H9 (cell line): ENCODE results near the gene NUPR1. TPM values are rescaled to one million over a fixed set of nuclear protein-coding genes. Genes with fewer than 3 reads are reported as not detected.

Source experiments
- DNase-seq: peaks from one replicate; pipeline ENCODE4 v3.0.0-alpha.2; 2017
- H2AFZ ChIP-seq: one replicate; pipeline ENCODE4 v1.6.1; 2013; ENCODE audit warnings: mild to moderate bottlenecking, low read length, control low read depth, moderate library complexity
- H2AK5ac ChIP-seq: 2 replicates; pipeline ENCODE4 v1.6.1; 2013; ENCODE audit warnings: low read length, control low read depth, mixed read lengths; ENCODE audit not compliant: insufficient read length
- H2BK120ac ChIP-seq: one replicate; pipeline ENCODE4 v1.6.1; 2013; ENCODE audit warnings: low read depth, mild to moderate bottlenecking, low read length, control low read depth, inconsistent platforms; ENCODE audit not compliant: poor library complexity, severe bottlenecking
- H2BK12ac ChIP-seq: 2 replicates; pipeline ENCODE4 v1.6.1; 2013; ENCODE audit warnings: low read length, control low read depth, mixed read lengths, low read depth; ENCODE audit not compliant: insufficient read length
- H2BK15ac ChIP-seq: 2 replicates; pipeline ENCODE4 v1.6.1; 2013; ENCODE audit warnings: low read depth, low read length, control low read depth
- H2BK20ac ChIP-seq: one replicate; pipeline ENCODE4 v1.6.1; 2013; ENCODE audit warnings: low read depth, mild to moderate bottlenecking, low read length, control low read depth, inconsistent platforms; ENCODE audit not compliant: poor library complexity, severe bottlenecking
- H2BK5ac ChIP-seq: 2 replicates; pipeline ENCODE4 v1.6.1; 2013; ENCODE audit warnings: low read length, control low read depth, mixed read lengths; ENCODE audit not compliant: insufficient read length
- H3K14ac ChIP-seq: 2 replicates; pipeline ENCODE4 v1.6.1; 2013; ENCODE audit warnings: low read length, control low read depth; ENCODE audit not compliant: insufficient read depth
- H3K18ac ChIP-seq: 2 replicates; pipeline ENCODE4 v1.6.1; 2013; ENCODE audit warnings: low read depth, mild to moderate bottlenecking, mixed read lengths, low read length, control low read depth; ENCODE audit not compliant: insufficient read length
- H3K23ac ChIP-seq: 2 replicates; pipeline ENCODE4 v1.6.1; 2013; ENCODE audit warnings: low read length, control low read depth, mixed read lengths, low read depth; ENCODE audit not compliant: insufficient read length
- H3K23me2 ChIP-seq: 2 replicates; pipeline ENCODE4 v1.6.1; 2013; ENCODE audit warnings: low read depth, mild to moderate bottlenecking, mixed read lengths, low read length, control low read depth; ENCODE audit not compliant: insufficient read length, poor library complexity, severe bottlenecking
- H3K27ac ChIP-seq: 2 replicates; pipeline ENCODE4 v1.5.1; 2013; ENCODE audit warnings: low read length, control low read depth, mixed read lengths, low read depth; ENCODE audit not compliant: insufficient read length
- H3K27me3 ChIP-seq: 2 replicates; pipeline ENCODE4 v1.6.1; 2013; ENCODE audit warnings: low read length, control low read depth, inconsistent platforms; ENCODE audit not compliant: insufficient read depth
- H3K4ac ChIP-seq: 2 replicates; pipeline ENCODE4 v1.6.1; 2013; ENCODE audit warnings: low read depth, mild to moderate bottlenecking, control low read depth, inconsistent platforms, low read length, moderate library complexity
- H3K4me1 ChIP-seq: 2 replicates; pipeline ENCODE4 v1.6.1; 2013; ENCODE audit warnings: low read length, control low read depth, inconsistent platforms; ENCODE audit not compliant: insufficient read depth
- H3K4me2 ChIP-seq: 2 replicates; pipeline ENCODE4 v1.6.1; 2013; ENCODE audit warnings: low read length, control low read depth, mixed read lengths; ENCODE audit not compliant: insufficient read length, insufficient read depth
- H3K56ac ChIP-seq: 2 replicates; pipeline ENCODE4 v1.6.1; 2013; ENCODE audit warnings: low read depth, mild to moderate bottlenecking, mixed read lengths, low read length, control low read depth; ENCODE audit not compliant: insufficient read length
- H3K79me1 ChIP-seq: 2 replicates; pipeline ENCODE4 v1.6.1; 2013; ENCODE audit warnings: low read depth, mild to moderate bottlenecking, moderate library complexity, low read length, control low read depth, inconsistent platforms; ENCODE audit not compliant: insufficient read depth, poor library complexity, severe bottlenecking
- H3K79me2 ChIP-seq: 2 replicates; pipeline ENCODE4 v1.6.1; 2013; ENCODE audit warnings: low read length, control low read depth, inconsistent platforms; ENCODE audit not compliant: insufficient read depth
- H3K9ac ChIP-seq: 2 replicates; pipeline ENCODE4 v1.6.1; 2013; ENCODE audit warnings: low read length, control low read depth, mixed read lengths; ENCODE audit not compliant: insufficient read length; ENCODE audit errors: extremely low read depth
- H3K9me3 ChIP-seq: one replicate; pipeline ENCODE4 v1.6.1; 2013; ENCODE audit warnings: low read depth, low read length, inconsistent platforms; ENCODE audit not compliant: control insufficient read depth
- H3T11ph ChIP-seq: one replicate; pipeline ENCODE4 v1.6.1; 2013; ENCODE audit warnings: mild to moderate bottlenecking, low read length, control low read depth, inconsistent platforms
- H4K20me1 ChIP-seq: one replicate; pipeline ENCODE4 v1.6.1; 2013; ENCODE audit not compliant: control insufficient read depth, insufficient read length, insufficient read depth
- H4K5ac ChIP-seq: 2 replicates; pipeline ENCODE4 v1.6.1; 2013; ENCODE audit warnings: low read depth, mild to moderate bottlenecking, mixed read lengths, low read length, control low read depth; ENCODE audit not compliant: insufficient read length
- H4K8ac ChIP-seq: replicated peaks from 2 replicates; pipeline ENCODE4 v1.6.1; 2013; ENCODE audit warnings: low read length, control low read depth, mixed read lengths, low read depth; ENCODE audit not compliant: insufficient read length
- H4K91ac ChIP-seq: 2 replicates; pipeline ENCODE4 v1.6.1; 2013; ENCODE audit warnings: low read depth, mild to moderate bottlenecking, moderate library complexity, mixed read lengths, low read length, control low read depth; ENCODE audit not compliant: insufficient read length
- H3K27ac Mint-ChIP-seq, 3 experiments: 2 replicates in 2 of 3; 3 replicates in 1 of 3; pipeline ENCODE4 v1.8.0; 2020 to 2021; ENCODE audit warnings: mixed read lengths in 3 of 3, mild to moderate bottlenecking in 1 of 3, moderate library complexity in 1 of 3
- H3K27me3 Mint-ChIP-seq: 2 replicates; pipeline ENCODE4 v1.8.0; 2021; ENCODE audit warnings: low read depth, mild to moderate bottlenecking, moderate library complexity, mixed read lengths
- H3K36me3 Mint-ChIP-seq, 3 experiments: 2 replicates in 2 of 3; 3 replicates in 1 of 3; pipeline ENCODE4 v1.8.0; 2020 to 2021; ENCODE audit warnings: low read depth in 3 of 3, mixed read lengths in 3 of 3; ENCODE audit not compliant: insufficient read depth in 1 of 3
- H3K4me1 Mint-ChIP-seq, 2 experiments: 2 replicates each; pipeline ENCODE4 v1.8.0; 2020; ENCODE audit warnings: mixed read lengths in 2 of 2
- H3K4me3 Mint-ChIP-seq, 2 experiments: 2 replicates in 1 of 2; 3 replicates in 1 of 2; pipeline ENCODE4 v1.8.0; 2020 to 2021; ENCODE audit warnings: mild to moderate bottlenecking in 2 of 2, mixed read lengths in 2 of 2, moderate library complexity in 1 of 2
- H3K9me3 Mint-ChIP-seq, 2 experiments: 2 replicates in 1 of 2; 3 replicates in 1 of 2; pipeline ENCODE4 v1.8.0; 2020; ENCODE audit warnings: mild to moderate bottlenecking in 2 of 2, mixed read lengths in 2 of 2, moderate library complexity in 1 of 2
- CTCF ChIP-seq: fragments of 200-600 bp; sonication (generic); conservative IDR thresholded peaks from 3 replicates; pipeline ENCODE4 v1.8.0; 2021; ENCODE audit warnings: antibody characterized with exemption, mild to moderate bottlenecking
- WGBS: extraction: QIAGEN DNeasy Blood & Tissue Kit; methylation state at CpG from one replicate; pipeline ENCODE4 v1.1.7; 2013; ENCODE audit warnings: missing lambda C conversion rate, low lambda C conversion rate, mixed read lengths; ENCODE audit not compliant: insufficient read length; ENCODE audit errors: extremely low coverage; 5-methylcytosine and 5-hydroxymethylcytosine counted together
- total RNA-seq: library from RNA; stranded (reverse); gene quantifications from 2 replicates; pipeline ENCODE4 v1.2.1, GENCODE V29; 2021

Gene NUPR1
- total RNA-seq, 1 experiment from 2014 or later: 0.35 TPM

- Histone ChIP-seq H2BK20ac (no peak overlapping the region), H2BK5ac (no peak overlapping the region), H4K5ac (no peak overlapping the region), H3K79me1 (peaks cover under 1% of the 10 kb centered on the region), H3K79me2 (no peaks in the 10 kb centered on the region), H3K27ac (no peak overlapping the region), H2BK15ac (no peak overlapping the region), H3K4me2 (no peak overlapping the region), H3K27me3 (no peaks in the 10 kb centered on the region), H4K8ac (no peak overlapping the region), H4K20me1 (no peaks in the 10 kb centered on the region), H2BK120ac (no peak overlapping the region), H3K18ac (no peak overlapping the region), H3K9me3 (peaks cover 15% of the 10 kb centered on the region), H3K4ac (no peak overlapping the region), H3K23ac (no peak overlapping the region), H2AFZ (no peak overlapping the region), H3T11ph (no peak overlapping the region), H3K23me2 (no peaks in the 10 kb centered on the region), H3K14ac (no peak overlapping the region), H3K9ac (no peak overlapping the region), H2AK5ac (no peak overlapping the region), H3K56ac (no peak overlapping the region), H4K91ac (no peak overlapping the region), H2BK12ac (no peak overlapping the region), H3K4me1 (no peaks in the 10 kb centered on the region)
- H3K4me3 Mint-ChIP-seq: no peak overlapping the region
- H3K4me1 Mint-ChIP-seq: peaks cover 17 to 18% of the 10 kb centered on the region in 2 experiments
- no peaks in the 10 kb centered on the region; the same call in 1 of the 2 replicates for H3K27me3 Mint-ChIP-seq
- no CpG with 5 or more reads among the region's 5 CpGs for WGBS
- H3K36me3 Mint-ChIP-seq: peaks cover 18 to 26% (median 19%) of the 10 kb centered on the region in 3 experiments
- no peak overlapping the region for H3K27ac Mint-ChIP-seq
- TF ChIP-seq CTCF: no peak
- DNase-seq: no peak
- H3K9me3 Mint-ChIP-seq: peaks cover 19 to 23% of the 10 kb centered on the region in 2 experiments
Measured at GRCh38 chr16:28569021-28569420, 30.2 kb upstream of the NUPR1 start.
